ENCODE results near the gene ZBTB17. TPM values are rescaled to one million over a fixed set of nuclear protein-coding genes. Genes with fewer than 3 reads are reported as not detected.

ZBTB17 gene
- total and polyA plus RNA-seq, 9 of the 15 experiments (the other 6 are each of a cell fraction or from before 2014, with no cell fraction given) = 1.1 to 53.4 (median 29.6) TPM

DNA sequence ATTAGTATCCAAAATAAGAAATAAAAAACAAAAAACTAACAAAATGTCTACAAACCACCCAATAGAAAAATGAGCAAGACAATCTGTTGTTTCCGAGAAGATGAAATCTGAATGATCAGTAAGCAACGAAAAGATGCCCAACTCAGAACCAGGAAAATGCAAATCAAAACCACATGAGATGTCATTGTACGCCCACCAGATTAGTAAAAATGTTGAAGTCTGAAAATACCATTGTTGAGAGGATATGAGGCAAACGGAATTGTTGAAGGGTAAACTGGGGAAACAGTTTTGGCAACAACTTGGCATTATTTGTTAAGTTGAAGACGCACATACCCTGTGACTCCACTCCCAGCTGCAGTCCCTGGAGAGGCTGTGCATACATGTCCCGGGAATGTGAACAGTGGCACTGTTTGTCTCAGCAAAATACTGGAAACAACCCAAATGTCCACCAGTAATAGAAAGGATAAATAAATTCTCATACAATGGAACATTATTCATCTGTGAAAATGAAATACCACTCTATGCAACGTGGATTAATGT lies 10.6 kb downstream of the ZBTB17 start (continued):
- TF ChIP-seq, protein P1, sequence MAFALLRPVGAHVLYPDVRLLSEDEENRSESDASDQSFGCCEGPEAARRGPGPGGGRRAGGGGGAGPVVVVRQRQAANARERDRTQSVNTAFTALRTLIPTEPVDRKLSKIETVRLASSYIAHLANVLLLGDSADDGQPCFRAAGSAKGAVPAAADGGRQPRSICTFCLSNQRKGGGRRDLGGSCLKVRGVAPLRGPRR (CRISPR knock-in tag; IDR thresholded peaks at IDR 0.05) = no peak

DNA sequence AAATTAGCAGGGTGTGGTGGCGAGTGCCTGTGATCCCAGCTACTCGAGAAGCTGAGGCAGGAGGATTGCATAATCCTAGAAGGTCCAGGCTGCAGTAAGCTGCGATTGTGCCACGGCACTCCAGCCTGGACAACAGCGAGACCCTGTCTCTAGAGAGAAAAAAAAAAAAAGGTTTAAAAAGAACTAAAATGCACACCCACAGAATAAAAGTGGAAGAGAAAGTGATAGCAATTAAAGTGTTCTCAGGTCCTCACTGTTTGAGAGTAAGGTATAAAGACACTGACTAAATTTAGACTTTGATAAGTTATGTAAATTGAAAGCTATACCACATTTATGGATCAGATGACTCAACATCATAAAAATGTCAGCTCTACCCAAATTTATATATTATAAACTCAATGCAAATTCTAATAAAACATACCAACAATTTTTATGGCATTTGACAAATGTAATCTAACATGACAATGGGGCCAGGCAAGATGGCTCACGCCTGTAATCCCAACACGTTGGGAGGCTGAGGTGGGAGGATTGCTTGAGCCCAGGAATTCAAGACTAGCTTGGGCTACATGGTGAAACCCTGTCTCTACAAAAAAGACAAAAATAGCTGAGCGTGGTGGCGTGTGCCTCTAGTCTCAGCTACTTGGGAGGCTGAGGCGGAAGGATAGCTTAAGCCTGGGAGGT lies 11.8 kb downstream of the ZBTB17 start:
- Histone ChIP-seq H3K4me3 (no peak overlapping the region), H4K20me1 (replicated peaks; ENCODE audit: control insufficient read depth, insufficient read depth, low read length) (no peaks in the 10 kb centered on the region), H3K9me1 (ENCODE audit: control insufficient read depth, insufficient read depth, low read length) (no peaks in the 10 kb centered on the region), H3K36me3 (ENCODE audit: control insufficient read depth, insufficient read depth, low read length) (peaks cover 46% of the 10 kb centered on the region; the same call in 2 of the 3 replicates), H3K79me2 (ENCODE audit: control insufficient read depth, insufficient read depth, low read length) (peaks cover 52% of the 10 kb centered on the region), H3K4me1 (replicated peaks in 1 of 2; ENCODE audit: control insufficient read depth in 2 of 2, insufficient read depth in 2 of 2, low read length in 2 of 2) (no peaks in the 10 kb centered on the region; a peak in 1 of 5 replicates), H3K27me3 (ENCODE audit: control insufficient read depth in 2 of 2, insufficient read depth in 2 of 2, low read length in 2 of 2) (no peaks in the 10 kb centered on the region), H3K9ac (ENCODE audit: insufficient read depth in 1 of 2, low read depth in 2 of 2, low read length in 2 of 2) (no peak overlapping the region), H2AFZ (ENCODE audit: low read depth, low read length) (no peak overlapping the region), H3K9me3 (replicated peaks; ENCODE audit: control insufficient read depth, insufficient read depth, low read depth, low read length) (no peaks in the 10 kb centered on the region), H3K4me2 (ENCODE audit: insufficient read depth, low read length) (no peak overlapping the region), H3K27ac (ENCODE audit: extremely low read depth, low read depth, low read length) (no peak overlapping the region; the same call in 2 of the 3 replicates)
- intact Hi-C loops (cut with micrococcal nuclease) (no loop called here), in situ Hi-C loops (cut with MboI) (no loop called here)
- ChIA-PET POLR2A (interaction anchor here (0.6 to 1.5 kb wide), 5 partner anchors 8 to 154 kb away, joined by 3 to 5 read pairs (median 4); partner anchors contain the start of gene ZBTB17), CTCF (ENCODE audit: low intra/inter-chr PET ratio) (no interaction called here)
- 76% methylated on average over 10 of the region's 10 CpGs for WGBS (ENCODE audit: insufficient coverage, low coverage, missing lambda C conversion rate)
- FAIRE-seq (no peak), DNase-seq (ENCODE audit: extremely low read depth in 1 of 4, low spot score in 3 of 4) (no peak), ATAC-seq (no peak)
- 0 out of 2 replicates have a peak, but pooled peaks have one; percentile 30 for TF ChIP-seq CEBPG (CRISPR knock-in tag; IDR thresholded peaks at IDR 0.05)
- TF ChIP-seq CEBPG (tag; conservative IDR thresholded peaks at IDR 0.05 in 1 of 2, IDR thresholded peaks at IDR 0.05 in 1 of 2) = peak in 1 of 2 experiments; percentile 27; a peak in 1 of 4 replicates
- no peak for TF ChIP-seq ZKSCAN1 (IDR thresholded peaks at IDR 0.05; ENCODE audit: low read depth, low read length)
- peak; percentile 68 for TF ChIP-seq CEBPB (tag; IDR thresholded peaks at IDR 0.05)
- no peak for TF ChIP-seq MTA2 (IDR thresholded peaks at IDR 0.05; ENCODE audit: low read depth)
- TF ChIP-seq, protein P2, sequence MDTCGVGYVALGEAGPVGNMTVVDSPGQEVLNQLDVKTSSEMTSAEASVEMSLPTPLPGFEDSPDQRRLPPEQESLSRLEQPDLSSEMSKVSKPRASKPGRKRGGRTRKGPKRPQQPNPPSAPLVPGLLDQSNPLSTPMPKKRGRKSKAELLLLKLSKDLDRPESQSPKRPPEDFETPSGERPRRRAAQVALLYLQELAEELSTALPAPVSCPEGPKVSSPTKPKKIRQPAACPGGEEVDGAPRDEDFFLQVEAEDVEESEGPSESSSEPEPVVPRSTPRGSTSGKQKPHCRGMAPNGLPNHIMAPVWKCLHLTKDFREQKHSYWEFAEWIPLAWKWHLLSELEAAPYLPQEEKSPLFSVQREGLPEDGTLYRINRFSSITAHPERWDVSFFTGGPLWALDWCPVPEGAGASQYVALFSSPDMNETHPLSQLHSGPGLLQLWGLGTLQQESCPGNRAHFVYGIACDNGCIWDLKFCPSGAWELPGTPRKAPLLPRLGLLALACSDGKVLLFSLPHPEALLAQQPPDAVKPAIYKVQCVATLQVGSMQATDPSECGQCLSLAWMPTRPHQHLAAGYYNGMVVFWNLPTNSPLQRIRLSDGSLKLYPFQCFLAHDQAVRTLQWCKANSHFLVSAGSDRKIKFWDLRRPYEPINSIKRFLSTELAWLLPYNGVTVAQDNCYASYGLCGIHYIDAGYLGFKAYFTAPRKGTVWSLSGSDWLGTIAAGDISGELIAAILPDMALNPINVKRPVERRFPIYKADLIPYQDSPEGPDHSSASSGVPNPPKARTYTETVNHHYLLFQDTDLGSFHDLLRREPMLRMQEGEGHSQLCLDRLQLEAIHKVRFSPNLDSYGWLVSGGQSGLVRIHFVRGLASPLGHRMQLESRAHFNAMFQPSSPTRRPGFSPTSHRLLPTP (IDR thresholded peaks at IDR 0.05; ENCODE audit: borderline replicate concordance, extremely low read depth, insufficient read length) = no peak
- TF ChIP-seq ILF3 (IDR thresholded peaks at IDR 0.05; ENCODE audit: borderline replicate concordance) = no peak
- no TSS peak for BruUV-seq (replicated peaks)

Data from K562 (cell line).